ENCODE results near the gene SUMO3. TPM values are rescaled to one million over a fixed set of nuclear protein-coding genes. Genes with fewer than 3 reads are reported as not detected.

The SUMO3 gene
- total RNA-seq, 1 experiment from 2014 or later, result 41.4 TPM

DNA sequence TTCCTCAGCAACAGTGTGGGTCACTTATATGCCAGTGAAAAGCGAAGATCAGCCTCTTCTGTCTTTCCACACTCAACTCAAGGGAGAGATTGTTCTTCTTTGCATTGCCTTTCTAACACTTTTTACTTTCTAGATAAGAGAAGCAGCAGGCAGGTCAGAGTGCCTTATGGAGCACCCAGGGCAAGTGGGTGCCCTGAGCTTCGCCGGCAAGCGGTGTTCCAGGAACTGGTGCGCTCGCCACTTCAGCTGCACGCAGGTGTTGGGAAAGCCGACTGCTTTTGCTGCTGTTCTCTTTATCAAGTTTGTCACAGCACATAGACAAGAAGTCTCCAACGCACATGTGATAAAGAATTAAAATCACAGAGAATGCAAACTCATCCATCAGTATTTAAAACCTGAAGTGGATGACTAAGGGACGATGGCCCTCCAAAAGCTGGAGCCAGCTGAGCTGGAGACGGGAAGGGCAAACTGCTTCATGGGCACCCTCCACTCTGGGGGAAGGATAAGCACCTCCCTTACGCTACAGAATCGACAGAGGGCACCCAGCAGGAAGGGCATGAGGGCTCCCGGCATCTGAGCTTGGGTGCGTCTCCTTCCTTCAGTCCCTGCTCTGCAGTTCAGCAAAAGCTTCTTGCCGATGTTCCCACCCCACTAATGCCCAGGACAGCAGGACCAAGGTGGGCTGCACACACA, 36.9 kb downstream of the SUMO3 start:
- no peak for ATAC-seq
- ChIA-PET CTCF (no interaction called here), POLR2A (interaction anchor here (0.6 kb wide), 1 partner anchor 146 kb away, joined by 9 read pairs; no protein-coding TSS in a partner anchor)
- no peak for DNase-seq (ENCODE audit: low read depth, low spot score)
- H3K36me3 ChIP-seq (ENCODE audit: control insufficient read depth, insufficient read depth, low read length), result peaks cover 3% of the 10 kb centered on the region; the same call in 1 of the 2 replicates
- BruUV-seq (replicated peaks), result no TSS peak
- no peaks in the 10 kb centered on the region for H3K27me3 ChIP-seq (ENCODE audit: control insufficient read depth, insufficient read depth, low read length)
- TF ChIP-seq TCF7L2 (IDR thresholded peaks at IDR 0.05; ENCODE audit: low read depth, low read length), result no peak
- no peaks in the 10 kb centered on the region for H3K9me3 ChIP-seq (ENCODE audit: control insufficient read depth, insufficient read depth, low read depth, low read length)
- H3K27ac ChIP-seq (ENCODE audit: low read length), result 0 out of 2 replicates have a peak overlapping the region, but pooled peaks have one; percentile 4
- H3K4me1 ChIP-seq (ENCODE audit: control insufficient read depth, insufficient read depth, low read length), result peaks cover 25% of the 10 kb centered on the region
- intact Hi-C loops (cut with micrococcal nuclease; ENCODE audit: unreplicated experiment), result loop anchor here (10.0 kb wide), 1 partner anchor 266 kb away; no protein-coding TSS in a partner anchor
- in situ Hi-C loops (cut with HindIII; ENCODE audit: low pct_unique_long_range_greater_than_20kb, low sequenced_read_pairs), result no loop called here
- no peak overlapping the region for H3K4me3 ChIP-seq (ENCODE audit: low read depth in 2 of 2, low read length in 2 of 2)

DNA sequence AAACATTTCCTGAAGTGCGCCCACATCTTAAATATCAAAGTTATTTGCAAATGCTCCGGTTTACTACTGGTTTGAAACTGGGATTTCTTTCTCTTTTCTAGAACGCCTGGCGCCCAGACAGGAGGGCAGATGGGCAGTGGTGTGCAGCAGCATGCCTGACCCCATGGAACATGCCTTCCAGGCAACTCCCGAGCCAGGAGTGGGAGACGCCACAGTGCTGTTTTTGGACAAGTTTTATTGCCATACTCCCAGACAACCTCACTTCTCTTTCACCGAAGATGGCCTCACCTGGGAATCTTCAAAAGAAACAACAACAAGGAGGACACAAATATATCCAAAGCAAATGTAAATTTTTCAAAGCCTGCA, 37.7 kb downstream of the SUMO3 start:
- no peak for ATAC-seq

More for the DNA sequence above, 37.7 kb downstream of the SUMO3 start:
- Histone ChIP-seq H3K9me3 (ENCODE audit: control insufficient read depth, insufficient read depth, low read depth, low read length) (no peaks in the 10 kb centered on the region), H3K36me3 (ENCODE audit: control insufficient read depth, insufficient read depth, low read length) (peaks cover 4% of the 10 kb centered on the region; the same call in 1 of the 2 replicates), H3K4me3 (ENCODE audit: low read depth in 2 of 2, low read length in 2 of 2) (no peak overlapping the region), H3K27me3 (ENCODE audit: control insufficient read depth, insufficient read depth, low read length) (no peaks in the 10 kb centered on the region), H3K4me1 (ENCODE audit: control insufficient read depth, insufficient read depth, low read length) (peaks cover 24% of the 10 kb centered on the region), H3K27ac (ENCODE audit: low read length) (no peak overlapping the region)
- no TSS peak for BruUV-seq (replicated peaks)
- no peak for DNase-seq (ENCODE audit: low read depth, low spot score)
- no peak for TF ChIP-seq TCF7L2 (IDR thresholded peaks at IDR 0.05; ENCODE audit: low read depth, low read length)
- TF ChIP-seq, protein P1, sequence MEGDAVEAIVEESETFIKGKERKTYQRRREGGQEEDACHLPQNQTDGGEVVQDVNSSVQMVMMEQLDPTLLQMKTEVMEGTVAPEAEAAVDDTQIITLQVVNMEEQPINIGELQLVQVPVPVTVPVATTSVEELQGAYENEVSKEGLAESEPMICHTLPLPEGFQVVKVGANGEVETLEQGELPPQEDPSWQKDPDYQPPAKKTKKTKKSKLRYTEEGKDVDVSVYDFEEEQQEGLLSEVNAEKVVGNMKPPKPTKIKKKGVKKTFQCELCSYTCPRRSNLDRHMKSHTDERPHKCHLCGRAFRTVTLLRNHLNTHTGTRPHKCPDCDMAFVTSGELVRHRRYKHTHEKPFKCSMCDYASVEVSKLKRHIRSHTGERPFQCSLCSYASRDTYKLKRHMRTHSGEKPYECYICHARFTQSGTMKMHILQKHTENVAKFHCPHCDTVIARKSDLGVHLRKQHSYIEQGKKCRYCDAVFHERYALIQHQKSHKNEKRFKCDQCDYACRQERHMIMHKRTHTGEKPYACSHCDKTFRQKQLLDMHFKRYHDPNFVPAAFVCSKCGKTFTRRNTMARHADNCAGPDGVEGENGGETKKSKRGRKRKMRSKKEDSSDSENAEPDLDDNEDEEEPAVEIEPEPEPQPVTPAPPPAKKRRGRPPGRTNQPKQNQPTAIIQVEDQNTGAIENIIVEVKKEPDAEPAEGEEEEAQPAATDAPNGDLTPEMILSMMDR (IDR thresholded peaks at IDR 0.05), result no peak
- TF ChIP-seq, protein P2, sequence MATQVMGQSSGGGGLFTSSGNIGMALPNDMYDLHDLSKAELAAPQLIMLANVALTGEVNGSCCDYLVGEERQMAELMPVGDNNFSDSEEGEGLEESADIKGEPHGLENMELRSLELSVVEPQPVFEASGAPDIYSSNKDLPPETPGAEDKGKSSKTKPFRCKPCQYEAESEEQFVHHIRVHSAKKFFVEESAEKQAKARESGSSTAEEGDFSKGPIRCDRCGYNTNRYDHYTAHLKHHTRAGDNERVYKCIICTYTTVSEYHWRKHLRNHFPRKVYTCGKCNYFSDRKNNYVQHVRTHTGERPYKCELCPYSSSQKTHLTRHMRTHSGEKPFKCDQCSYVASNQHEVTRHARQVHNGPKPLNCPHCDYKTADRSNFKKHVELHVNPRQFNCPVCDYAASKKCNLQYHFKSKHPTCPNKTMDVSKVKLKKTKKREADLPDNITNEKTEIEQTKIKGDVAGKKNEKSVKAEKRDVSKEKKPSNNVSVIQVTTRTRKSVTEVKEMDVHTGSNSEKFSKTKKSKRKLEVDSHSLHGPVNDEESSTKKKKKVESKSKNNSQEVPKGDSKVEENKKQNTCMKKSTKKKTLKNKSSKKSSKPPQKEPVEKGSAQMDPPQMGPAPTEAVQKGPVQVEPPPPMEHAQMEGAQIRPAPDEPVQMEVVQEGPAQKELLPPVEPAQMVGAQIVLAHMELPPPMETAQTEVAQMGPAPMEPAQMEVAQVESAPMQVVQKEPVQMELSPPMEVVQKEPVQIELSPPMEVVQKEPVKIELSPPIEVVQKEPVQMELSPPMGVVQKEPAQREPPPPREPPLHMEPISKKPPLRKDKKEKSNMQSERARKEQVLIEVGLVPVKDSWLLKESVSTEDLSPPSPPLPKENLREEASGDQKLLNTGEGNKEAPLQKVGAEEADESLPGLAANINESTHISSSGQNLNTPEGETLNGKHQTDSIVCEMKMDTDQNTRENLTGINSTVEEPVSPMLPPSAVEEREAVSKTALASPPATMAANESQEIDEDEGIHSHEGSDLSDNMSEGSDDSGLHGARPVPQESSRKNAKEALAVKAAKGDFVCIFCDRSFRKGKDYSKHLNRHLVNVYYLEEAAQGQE (IDR thresholded peaks at IDR 0.05; ENCODE audit: insufficient read depth in 1 of 2, low read depth in 2 of 2, low read length in 1 of 2), result no peak
- no peak for TF ChIP-seq SIN3A (IDR thresholded peaks at IDR 0.05; ENCODE audit: borderline replicate concordance, insufficient read depth, low read depth, low read length)
- TF ChIP-seq POLR2AphosphoS5 (IDR thresholded peaks at IDR 0.05; ENCODE audit: low read depth, low read length), result no peak
- in situ Hi-C loops (cut with HindIII; ENCODE audit: low pct_unique_long_range_greater_than_20kb, low sequenced_read_pairs) (no loop called here), intact Hi-C loops (cut with micrococcal nuclease; ENCODE audit: unreplicated experiment) (loop anchor here (10.0 kb wide), 1 partner anchor 265 kb away; no protein-coding TSS in a partner anchor)
- CTCF ChIA-PET, result interaction anchor here (1.2 kb wide), 1 partner anchor 13 kb away, joined by 3 read pairs; no protein-coding TSS in a partner anchor
- POLR2A ChIA-PET, result no interaction called here

Data from Panc1 (cell line).